Stimulated activated CD4-positive, alpha-beta T cell treated with anti-CD3 and anti-CD28 coated beads, Interleukin-1b, Interleukin-23, amount 100 ng/mL, for 24 hours (primary cell): ENCODE results near the gene DUSP7.

Experiments
- DNase-seq, 4 experiments: peaks; one replicate each; pipeline ENCODE4 v3.0.0-alpha.2; 2020; ENCODE audit warnings: low read depth in 4 of 4, low spot score in 1 of 4

Gene DUSP7

GRCh38 chr3:52068730-52069129 lies 12.4 kb upstream of the DUSP7 start:
- DNase-seq: no peak

GRCh38 chr3:52068055-52068571 lies 11.7 kb upstream of the DUSP7 start:
- DNase-seq: no peak

GRCh38 chr3:52067526-52067925 lies 11.2 kb upstream of the DUSP7 start:
- DNase-seq: no peak

- no peak for DNase-seq
These were observed 10.7 kb upstream of the DUSP7 start for GRCh38 chr3:52067046-52067445.

GRCh38 chr3:52065264-52065756 lies 8.9 kb upstream of the DUSP7 start:
- DNase-seq: no peak

- DNase-seq: no peak
These were observed 8.2 kb upstream of the DUSP7 start for GRCh38 chr3:52064561-52064960.

GRCh38 chr3:52063026-52063723 lies 6.8 kb upstream of the DUSP7 start:
- DNase-seq: no peak

- no peak for DNase-seq
These were observed 6.1 kb upstream of the DUSP7 start for GRCh38 chr3:52062505-52062904.

GRCh38 chr3:52061121-52061910 lies 4.9 kb upstream of the DUSP7 start:
- no peak for DNase-seq

- DNase-seq: no peak
These were observed 3.4 kb upstream of the DUSP7 start for GRCh38 chr3:52059781-52060180.

- no peak for DNase-seq
These were observed 1.6 kb upstream of the DUSP7 start for GRCh38 chr3:52057812-52058495.

- peak; percentile 95 to 99 (median 98) for DNase-seq
These were observed 819 bp upstream of the DUSP7 start for GRCh38 chr3:52056968-52057811.

- DNase-seq: peak in 1 of 4 experiments; percentile 24
These were observed 627 bp downstream of the DUSP7 start for GRCh38 chr3:52055537-52056351.

- DNase-seq: no peak
These were observed 1.5 kb downstream of the DUSP7 start for GRCh38 chr3:52054661-52055511.

- DNase-seq: peak in 2 of 4 experiments; percentile 22 to 38
These were observed 2.8 kb downstream of the DUSP7 start for GRCh38 chr3:52053307-52054304.

- peak in 1 of 4 experiments; percentile 34 for DNase-seq
These were observed 3.5 kb downstream of the DUSP7 start for GRCh38 chr3:52052831-52053306.

- no peak for DNase-seq
These were observed 4.9 kb downstream of the DUSP7 start for GRCh38 chr3:52051444-52051843.
